ENCODE measurements around the gene C1QTNF8. TPM values are rescaled to one million over a fixed set of nuclear protein-coding genes. Genes with fewer than 3 reads are reported as not detected.

C1QTNF8 gene
- total and polyA plus RNA-seq, 12 donors = 0.15 TPM; not detected in 11

- Histone ChIP-seq H3K4me1 (peaks cover 13 to 35% (median 28%) of the 10 kb centered on the region in 9 donors), H3K4me3 (no peak overlapping the region), H3K27ac (no peak overlapping the region), H3K27me3 (peaks cover 11 to 71% (median 51%) of the 10 kb centered on the region in 7 donors), H3K36me3 (no peaks in the 10 kb centered on the region), H3K9me3 (no peaks in the 10 kb centered on the region)
- 60 to 64% methylated on average over 25 of the region's 25 CpGs for WGBS, 2 donors
- TF ChIP-seq CTCF (IDR thresholded peaks at IDR 0.05) = no peak
- intact Hi-C loops (cut with DNase I) = no loop called here
- ATAC-seq = no peak
- DNase-seq = no peak
Measured at GRCh38 chr16:1101133-1101532, 5.1 kb upstream of the C1QTNF8 start.

GRCh38 chr16:1100084-1100800 lies 4.2 kb upstream of the C1QTNF8 start:
- no peaks in the 10 kb centered on the region for H3K36me3 ChIP-seq
- intact Hi-C loops (cut with DNase I) = no loop called here
- H3K4me1 ChIP-seq = peaks cover 13 to 35% (median 28%) of the 10 kb centered on the region in 9 donors

GRCh38 chr16:1099189-1100083 lies 3.4 kb upstream of the C1QTNF8 start:
- 45 to 49% methylated on average over 35 of the region's 35 CpGs for WGBS, 2 donors
- Histone ChIP-seq H3K36me3 (no peaks in the 10 kb centered on the region), H3K27ac (peak overlapping the region in 9 of 10 donors; percentile 78 to 89 (median 86)), H3K27me3 (peaks cover 11 to 56% (median 37%) of the 10 kb centered on the region in 7 donors), H3K4me3 (no peak overlapping the region), H3K4me1 (peaks cover 13 to 35% (median 28%) of the 10 kb centered on the region in 9 donors), H3K9me3 (no peaks in the 10 kb centered on the region)
- ATAC-seq (no peak), DNase-seq (no peak)
- TF ChIP-seq CTCF (IDR thresholded peaks at IDR 0.05) = no peak
- intact Hi-C loops (cut with DNase I) = loop anchor here in 3 of 10 donors (2.0 to 5.0 kb wide), 3 partner anchors 27 to 387 kb away; partner anchors contain the start of gene SSTR5 (in 1 of the 3)

More at GRCh38 chr16:1100084-1100800, 4.2 kb upstream of the C1QTNF8 start:
- Histone ChIP-seq H3K4me3 (no peak overlapping the region), H3K9me3 (no peaks in the 10 kb centered on the region), H3K27me3 (peaks cover 11 to 64% (median 42%) of the 10 kb centered on the region in 7 donors), H3K27ac (no peak overlapping the region)
- 61 to 66% methylated on average over 20 to 21 of the region's 21 CpGs for WGBS, 2 donors
- no peak for ATAC-seq
- DNase-seq = no peak
- TF ChIP-seq CTCF (IDR thresholded peaks at IDR 0.05) = no peak

Data from heart right ventricle (tissue), 16 donors.